ENCODE measurements around the gene TNRC6B.

DNA sequence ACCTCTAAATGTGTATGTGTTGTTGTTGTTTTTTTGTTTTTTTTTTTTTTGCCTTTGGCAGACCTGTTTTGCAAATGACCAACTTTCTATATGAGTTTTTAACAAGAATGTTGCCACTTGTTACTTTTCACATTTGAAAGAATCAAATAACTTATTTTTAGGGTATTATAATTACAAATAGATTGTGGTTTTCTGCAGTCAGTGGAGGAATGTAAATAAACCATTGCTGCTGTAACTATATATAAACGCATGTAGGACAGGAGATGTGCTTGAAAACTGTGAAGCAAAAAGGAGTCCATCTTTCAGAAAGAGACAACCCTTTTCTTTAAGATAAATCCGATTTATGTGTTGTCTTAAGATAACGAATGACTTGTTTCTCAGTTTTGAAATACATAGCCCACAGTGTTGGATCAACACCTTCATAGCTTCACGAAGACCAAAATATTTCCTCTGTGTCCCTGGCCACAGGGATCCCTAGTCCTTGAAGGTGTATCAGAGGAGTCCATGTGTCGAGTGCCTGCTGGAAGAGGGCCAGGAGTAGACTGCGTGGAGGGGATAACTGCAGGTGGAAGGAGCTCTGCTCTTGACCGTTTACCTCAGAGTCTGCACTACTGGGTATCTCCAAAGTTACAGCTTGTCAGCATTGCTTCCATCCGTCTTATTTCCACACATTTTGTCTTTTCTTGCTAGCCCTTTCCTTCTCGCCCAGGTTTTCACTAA, 24.7 kb downstream of the TNRC6B start:
- TF ChIP-seq ZNF274 (IDR thresholded peaks at IDR 0.05; ENCODE audit: low read depth, low read length) (no peak), YY1 (IDR thresholded peaks at IDR 0.05; ENCODE audit: insufficient read depth, insufficient read length) (no peak)
